PFSK-1 (cell line): ENCODE measurements around the gene ZDHHC4.

Experiments used
- FOXP2 ChIP-seq: optimal IDR thresholded peaks from 2 replicates; pipeline ENCODE3; 2011; ENCODE audit warnings: borderline replicate concordance, control low read depth, inconsistent platforms; ENCODE audit not compliant: insufficient read depth; ENCODE audit errors: extremely low read length, extremely low read depth
- POLR2AphosphoS5 ChIP-seq: IDR thresholded peaks from 2 replicates; pipeline ENCODE4 v1.6.1; 2012; ENCODE audit warnings: low read depth, mild to moderate bottlenecking, control low read depth, low read length, moderate library complexity
- SIN3A ChIP-seq: IDR thresholded peaks from 2 replicates; pipeline ENCODE4 v1.6.1; 2012; ENCODE audit warnings: mild to moderate bottlenecking, low read length, moderate library complexity, borderline replicate concordance; ENCODE audit not compliant: insufficient read depth
- TAF1 ChIP-seq: IDR thresholded peaks from 2 replicates; pipeline ENCODE4 v1.6.1; 2012; ENCODE audit warnings: low read length, control low read depth, borderline replicate concordance; ENCODE audit not compliant: insufficient read depth
- TF ChIP-seq, protein P1 (sequence below), 2 experiments: IDR thresholded peaks; 2 replicates each; pipeline versions ENCODE4 v1.6.1 to v1.8.0; 2011 to 2012; ENCODE audit warnings: low read depth in 2 of 2, low read length in 2 of 2, control low read depth in 1 of 2, inconsistent platforms in 1 of 2, mild to moderate bottlenecking in 1 of 2, moderate library complexity in 1 of 2; ENCODE audit not compliant: insufficient read depth in 1 of 2

Gene ZDHHC4

GRCh38 chr7:6600093-6600492 lies 22.8 kb downstream of the ZDHHC4 start:
- TF ChIP-seq FOXP2: no peak
- TF ChIP-seq TAF1: no peak
- TF ChIP-seq, protein P1, sequence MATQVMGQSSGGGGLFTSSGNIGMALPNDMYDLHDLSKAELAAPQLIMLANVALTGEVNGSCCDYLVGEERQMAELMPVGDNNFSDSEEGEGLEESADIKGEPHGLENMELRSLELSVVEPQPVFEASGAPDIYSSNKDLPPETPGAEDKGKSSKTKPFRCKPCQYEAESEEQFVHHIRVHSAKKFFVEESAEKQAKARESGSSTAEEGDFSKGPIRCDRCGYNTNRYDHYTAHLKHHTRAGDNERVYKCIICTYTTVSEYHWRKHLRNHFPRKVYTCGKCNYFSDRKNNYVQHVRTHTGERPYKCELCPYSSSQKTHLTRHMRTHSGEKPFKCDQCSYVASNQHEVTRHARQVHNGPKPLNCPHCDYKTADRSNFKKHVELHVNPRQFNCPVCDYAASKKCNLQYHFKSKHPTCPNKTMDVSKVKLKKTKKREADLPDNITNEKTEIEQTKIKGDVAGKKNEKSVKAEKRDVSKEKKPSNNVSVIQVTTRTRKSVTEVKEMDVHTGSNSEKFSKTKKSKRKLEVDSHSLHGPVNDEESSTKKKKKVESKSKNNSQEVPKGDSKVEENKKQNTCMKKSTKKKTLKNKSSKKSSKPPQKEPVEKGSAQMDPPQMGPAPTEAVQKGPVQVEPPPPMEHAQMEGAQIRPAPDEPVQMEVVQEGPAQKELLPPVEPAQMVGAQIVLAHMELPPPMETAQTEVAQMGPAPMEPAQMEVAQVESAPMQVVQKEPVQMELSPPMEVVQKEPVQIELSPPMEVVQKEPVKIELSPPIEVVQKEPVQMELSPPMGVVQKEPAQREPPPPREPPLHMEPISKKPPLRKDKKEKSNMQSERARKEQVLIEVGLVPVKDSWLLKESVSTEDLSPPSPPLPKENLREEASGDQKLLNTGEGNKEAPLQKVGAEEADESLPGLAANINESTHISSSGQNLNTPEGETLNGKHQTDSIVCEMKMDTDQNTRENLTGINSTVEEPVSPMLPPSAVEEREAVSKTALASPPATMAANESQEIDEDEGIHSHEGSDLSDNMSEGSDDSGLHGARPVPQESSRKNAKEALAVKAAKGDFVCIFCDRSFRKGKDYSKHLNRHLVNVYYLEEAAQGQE (IDR thresholded peaks at IDR 0.05; ENCODE audit: insufficient read depth in 1 of 2, low read depth in 2 of 2, low read length in 2 of 2): no peak
- no peak for TF ChIP-seq POLR2AphosphoS5

DNA sequence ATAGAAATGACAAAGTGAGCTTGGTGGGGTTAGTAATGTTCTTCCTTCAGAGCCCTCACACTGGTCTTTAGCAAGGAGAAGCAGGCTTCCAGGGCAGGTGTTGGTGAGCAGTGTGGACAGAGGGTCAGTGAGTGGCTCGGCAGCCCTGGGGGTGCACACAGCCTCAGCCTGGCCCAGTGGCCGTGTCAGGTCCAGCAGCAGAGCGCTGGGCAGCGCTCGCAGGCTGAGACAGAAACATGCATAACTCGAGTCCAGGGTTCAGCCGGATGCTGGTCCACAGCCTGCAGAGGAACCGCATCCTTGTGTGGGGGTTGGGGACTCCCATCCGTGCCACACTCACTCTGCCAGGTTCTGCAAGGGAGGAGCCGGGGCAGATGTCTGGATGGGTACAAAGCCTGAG lies 27.2 kb downstream of the ZDHHC4 start:
- no peak for TF ChIP-seq POLR2AphosphoS5
- no peak for TF ChIP-seq FOXP2
- TF ChIP-seq, protein P1 (IDR thresholded peaks at IDR 0.05; ENCODE audit: insufficient read depth in 1 of 2, low read depth in 2 of 2, low read length in 2 of 2): no peak
- no peak for TF ChIP-seq TAF1
- TF ChIP-seq SIN3A: no peak

GRCh38 chr7:6606866-6607583 lies 29.8 kb downstream of the ZDHHC4 start:
- TF ChIP-seq FOXP2 (no peak), POLR2AphosphoS5 (no peak), TAF1 (no peak), SIN3A (no peak)
- TF ChIP-seq, protein P1 (IDR thresholded peaks at IDR 0.05; ENCODE audit: insufficient read depth in 1 of 2, low read depth in 2 of 2, low read length in 2 of 2): no peak

GRCh38 chr7:6607651-6608051 lies 30.4 kb downstream of the ZDHHC4 start:
- TF ChIP-seq, protein P1 (IDR thresholded peaks at IDR 0.05; ENCODE audit: insufficient read depth in 1 of 2, low read depth in 2 of 2, low read length in 2 of 2): no peak
- no peak for TF ChIP-seq FOXP2

DNA sequence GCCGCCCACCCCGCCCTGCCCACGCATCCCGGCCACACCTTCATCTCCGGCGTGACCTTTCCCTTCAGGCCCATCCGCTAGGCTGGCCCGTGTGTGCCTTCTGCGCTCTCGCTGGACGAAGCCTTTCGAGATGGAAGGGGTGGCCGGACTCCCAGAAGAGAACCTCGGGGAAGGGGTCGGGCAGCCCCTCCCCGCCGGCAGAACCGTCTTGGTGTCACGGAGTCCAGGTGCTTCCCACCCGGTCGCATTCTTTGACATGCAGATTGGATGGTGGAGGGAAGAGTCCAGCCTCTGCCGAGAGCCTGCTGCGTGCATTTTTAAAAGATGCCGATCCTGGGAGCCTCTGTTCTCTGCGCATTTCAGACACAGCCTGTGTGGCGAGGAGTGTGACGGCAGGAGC lies 30.8 kb downstream of the ZDHHC4 start:
- no peak for TF ChIP-seq POLR2AphosphoS5
- no peak for TF ChIP-seq SIN3A
- TF ChIP-seq FOXP2: no peak
- TF ChIP-seq, protein P1 (IDR thresholded peaks at IDR 0.05; ENCODE audit: insufficient read depth in 1 of 2, low read depth in 2 of 2, low read length in 2 of 2): no peak
- TF ChIP-seq TAF1: no peak
